Endothelial cell of umbilical vein (primary cell): ENCODE results near the gene SMG9. TPM values are rescaled to one million over a fixed set of nuclear protein-coding genes. Genes with fewer than 3 reads are reported as not detected.

Source experiments
- BruUV-seq: library from RNA; stranded (reverse); fragments of 400-500 nt; replicated peaks from 2 replicates; lab custom pipeline; 2021; lab: Mats Ljungman, UMichigan
- CTCF ChIA-PET: fragments of 300-600, 350-600 bp; sonication (Branson Sonifier 250); formaldehyde crosslinking; loops from one replicate; lab custom pipeline; 2021; ENCODE audit warnings: antibody characterized with exemption, inconsistent platforms; lab: Charles Lee
- POLR2A ChIA-PET: fragments of 300-600, 350-600 bp; sonication (Branson Sonifier 250); formaldehyde crosslinking; loops from one replicate; lab custom pipeline; 2021; ENCODE audit warnings: antibody characterized with exemption, inconsistent platforms; lab: Charles Lee
- DNase-seq: peaks from one replicate; pipeline ENCODE4 v3.0.0-alpha.2; 2011; ENCODE audit warnings: low read depth, low spot score
- FAIRE-seq: peaks from 2 replicates; lab custom pipeline; 2011; peaks lifted over from hg19 to GRCh38; lab: Jason Lieb, UNC
- H2AFZ ChIP-seq: 2 replicates; pipeline ENCODE4 v1.6.0; 2012; ENCODE audit warnings: low read depth, low read length, control low read depth, inconsistent platforms
- H3K27ac ChIP-seq: 2 replicates; pipeline ENCODE4 v1.5.1; 2011; ENCODE audit warnings: low read depth, mild to moderate bottlenecking, control low read depth, low read length, moderate library complexity; ENCODE audit not compliant: insufficient read depth
- H3K27me3 ChIP-seq, 2 experiments: 2 replicates each; pipeline versions ENCODE4 v1.6.0 to v1.6.1; 2011; ENCODE audit warnings: low read length in 2 of 2, mixed read lengths in 1 of 2; ENCODE audit not compliant: control insufficient read depth in 2 of 2, insufficient read depth in 2 of 2
- H3K36me3 ChIP-seq, 2 experiments: 2 replicates in 1 of 2; 3 replicates in 1 of 2; pipeline ENCODE4 v1.5.1; 2011; ENCODE audit warnings: low read length in 2 of 2, mild to moderate bottlenecking in 1 of 2, moderate library complexity in 1 of 2; ENCODE audit not compliant: control insufficient read depth in 2 of 2, insufficient read depth in 2 of 2; ENCODE audit errors: extremely low read depth in 1 of 2
- H3K4me1 ChIP-seq: 3 replicates; pipeline ENCODE4 v1.5.1; 2011; ENCODE audit warnings: mild to moderate bottlenecking, low read length; ENCODE audit not compliant: control insufficient read depth, insufficient read depth; ENCODE audit errors: extremely low read depth
- H3K4me2 ChIP-seq: 2 replicates; pipeline ENCODE4 v1.6.1; 2011; ENCODE audit warnings: low read length, control low read depth, mixed read lengths; ENCODE audit not compliant: insufficient read depth
- H3K4me3 ChIP-seq, 3 experiments: fragments of 200-600 bp in 1 of 3; sonication (generic), shearing (Covaris generic) in 1 of 3; replicated peaks in 1 of 3; 2 replicates each; pipeline ENCODE4 v1.5.1; 2011 to 2016; ENCODE audit warnings: control low read depth in 3 of 3, low read length in 3 of 3, mild to moderate bottlenecking in 2 of 3, inconsistent platforms in 1 of 3, low read depth in 1 of 3, moderate library complexity in 1 of 3; ENCODE audit not compliant: insufficient read depth in 1 of 3
- H3K79me2 ChIP-seq: 2 replicates; pipeline ENCODE4 v1.6.0; 2012; ENCODE audit warnings: low read length, inconsistent platforms; ENCODE audit not compliant: control insufficient read depth, insufficient read depth
- H3K9ac ChIP-seq: replicated peaks from 2 replicates; pipeline ENCODE3; 2011; ENCODE audit warnings: low read length, control low read depth; ENCODE audit not compliant: insufficient read depth; ENCODE audit errors: extremely low read depth
- H3K9me1 ChIP-seq: replicated peaks from 3 replicates; pipeline ENCODE4 v1.6.0; 2011; ENCODE audit warnings: mild to moderate bottlenecking, low read length; ENCODE audit not compliant: control insufficient read depth, insufficient read depth; ENCODE audit errors: extremely low read depth
- H3K9me3 ChIP-seq: replicated peaks from 2 replicates; pipeline ENCODE4 v1.5.1; 2012; ENCODE audit warnings: low read length, inconsistent platforms; ENCODE audit not compliant: control insufficient read depth, insufficient read depth
- H4K20me1 ChIP-seq: replicated peaks from 2 replicates; pipeline ENCODE3; 2011; ENCODE audit warnings: mild to moderate bottlenecking, low read length; ENCODE audit not compliant: control insufficient read depth, insufficient read depth; ENCODE audit errors: extremely low read depth
- CTCF ChIP-seq, 2 donors: IDR thresholded peaks; 1 replicate in 1 of 2; 2 replicates in 1 of 2; pipeline ENCODE4 v1.5.1; 2011; ENCODE audit warnings: low read length in 2 of 2, mild to moderate bottlenecking in 2 of 2, moderate library complexity in 2 of 2, control low read depth in 1 of 2, inconsistent platforms in 1 of 2, low read depth in 1 of 2; ENCODE audit not compliant: insufficient read depth in 1 of 2; ENCODE audit errors: extremely low read depth in 1 of 2
- EZH2 ChIP-seq: IDR thresholded peaks from 2 replicates; pipeline ENCODE4 v1.6.1; 2012; ENCODE audit warnings: borderline replicate concordance, low read depth, mild to moderate bottlenecking, moderate library complexity, low read length, inconsistent platforms; ENCODE audit not compliant: severe bottlenecking
- FOS ChIP-seq: IDR thresholded peaks from 2 replicates; pipeline ENCODE4 v1.6.1; 2011; ENCODE audit warnings: mild to moderate bottlenecking, low read length, moderate library complexity, borderline replicate concordance; ENCODE audit not compliant: insufficient read depth
- GATA2 ChIP-seq: IDR thresholded peaks from 2 replicates; pipeline ENCODE4 v1.7.0; 2011; ENCODE audit warnings: low read depth, mild to moderate bottlenecking, moderate library complexity, mixed read lengths, low read length; ENCODE audit not compliant: insufficient read length, insufficient read depth
- JUN ChIP-seq: IDR thresholded peaks from 2 replicates; pipeline ENCODE4 v1.6.1; 2011; ENCODE audit warnings: borderline replicate concordance, low read depth; ENCODE audit not compliant: insufficient read length, insufficient read depth
- MAX ChIP-seq: IDR thresholded peaks from 2 replicates; pipeline ENCODE4 v1.6.1; 2011; ENCODE audit not compliant: insufficient read depth, insufficient read length
- MYC ChIP-seq: IDR thresholded peaks from one replicate; pipeline ENCODE4 v1.6.1; 2011; ENCODE audit warnings: mild to moderate bottlenecking, low read depth, low read length
- POLR2A ChIP-seq: IDR thresholded peaks from 2 replicates; pipeline ENCODE4 v1.6.1; 2012; ENCODE audit warnings: low read depth, mild to moderate bottlenecking, control low read depth, low read length
- POLR2AphosphoS5 ChIP-seq: IDR thresholded peaks from 2 replicates; pipeline ENCODE4 v1.6.1; 2012; ENCODE audit warnings: low read depth, mild to moderate bottlenecking, control low read depth, low read length, moderate library complexity; ENCODE audit not compliant: insufficient read depth
- dilution Hi-C: fragments of 300-500 bp; cut with MboI; formaldehyde crosslinking; loops from one replicate; pipeline ENCODE4 v1.15.0; 2019; ENCODE audit warnings: low sequenced_read_pairs; ENCODE audit not compliant: extremely low pct_ligation_motif_present
- intact Hi-C: fragments of 100-400 bp; cut with micrococcal nuclease; formaldehyde crosslinking; loops from one replicate; pipeline ENCODE4 v1.10.0; 2022
- polyA plus RNA-seq, 4 experiments: library from polyadenylated mRNA; depleted of rRNA in 3 of 4; stranded (reverse) in 3 of 4; unstranded in 1 of 4; fragments of >200 nt; gene quantifications; 2 replicates each; pipeline versions ENCODE4 v1.2.1 to v1.2.3, GENCODE V29; 2011 to 2012; ENCODE audit warnings: missing spikeins in 1 of 4
- total RNA-seq: library from RNA; stranded (reverse); gene quantifications from 2 replicates; pipeline ENCODE4 v1.2.3, GENCODE V29; 2021

Gene SMG9
- total and polyA plus RNA-seq, 2 donors (not counting 3 experiments of a cell fraction or from before 2014, with no cell fraction given), result 25.5 to 45.0 TPM

- H3K27ac ChIP-seq, result no peak within 1 kb of the TSS
- H3K36me3 ChIP-seq, result no peaks in the 10 kb centered on the region
- DNase-seq (no peak), FAIRE-seq (no peak)
- POLR2A ChIA-PET, result no interaction called here
- no peaks in the 10 kb centered on the region for H3K9me3 ChIP-seq
- H3K4me1 ChIP-seq, result peaks cover 13% of the 10 kb centered on the region
- no peaks in the 10 kb centered on the region for H3K9me1 ChIP-seq
- no peaks in the 10 kb centered on the region for H4K20me1 ChIP-seq
- dilution Hi-C loops, result no loop called here
- no TSS peak for BruUV-seq
- intact Hi-C loops, result no loop called here
- no peak within 1 kb of the TSS for H2AFZ ChIP-seq
- H3K9ac ChIP-seq, result no peak within 1 kb of the TSS
- no peak within 1 kb of the TSS for H3K4me2 ChIP-seq
- CTCF ChIA-PET, result no interaction called here
- H3K79me2 ChIP-seq, result no peaks in the 10 kb centered on the region
- no peak within 1 kb of the TSS for H3K4me3 ChIP-seq
- H3K27me3 ChIP-seq, result no peaks in the 10 kb centered on the region
- no peak for TF ChIP-seq MAX
- TF ChIP-seq POLR2AphosphoS5, result no peak
- TF ChIP-seq CTCF (IDR thresholded peaks at IDR 0.05; ENCODE audit: extremely low read depth in 1 of 2, insufficient read depth in 1 of 2, low read depth in 1 of 2, low read length in 2 of 2), result no peak
- TF ChIP-seq GATA2, result no peak
- no peak for TF ChIP-seq FOS
- TF ChIP-seq EZH2, result no peak
- no peak for TF ChIP-seq POLR2A
- no peak for TF ChIP-seq JUN
- no peak for TF ChIP-seq MYC
Observed at GRCh38 chr19:43802216-43802951, 47.6 kb upstream of the SMG9 start, which contains the start of gene LYPD5. Gene LYPD5 (minus strand): TSS chr19:43802447. CDS start chr19:43802380, 67 bp downstream.
